GM18499 (cell line): ENCODE measurements around the gene RTBDN.

Source experiments
- ATAC-seq: cut with Tn5 transposase; IDR thresholded peaks from one replicate; pipeline ENCODE4 v1.9.1; 2021; ENCODE audit warnings: moderate number of reproducible peaks; ENCODE audit not compliant: insufficient read depth, unreplicated experiment

RTBDN gene

GRCh38 chr19:12794196-12794941, 40.0 kb downstream of the RTBDN start:
- no peak for ATAC-seq

- ATAC-seq = no peak
Observed at GRCh38 chr19:12793290-12794195, 40.8 kb downstream of the RTBDN start.

- ATAC-seq = no peak
Observed at GRCh38 chr19:12792853-12793289, 41.5 kb downstream of the RTBDN start.

- no peak for ATAC-seq
Observed at GRCh38 chr19:12792051-12792852, 42.1 kb downstream of the RTBDN start.

GRCh38 chr19:12791345-12792050, 42.9 kb downstream of the RTBDN start, which contains the start of gene JUNB:
JUNB (plus strand) TSS chr19:12791486; CDS start chr19:12791772, 286 bp downstream.
- ATAC-seq = no peak

GRCh38 chr19:12790628-12791344, 43.6 kb downstream of the RTBDN start:
- ATAC-seq = no peak

GRCh38 chr19:12789904-12790619, 44.3 kb downstream of the RTBDN start:
- no peak for ATAC-seq

GRCh38 chr19:12789098-12789903, 45.1 kb downstream of the RTBDN start:
- no peak for ATAC-seq

GRCh38 chr19:12788682-12789097, 45.7 kb downstream of the RTBDN start:
- no peak for ATAC-seq

GRCh38 chr19:12788042-12788681, 46.2 kb downstream of the RTBDN start:
- ATAC-seq = no peak

- no peak for ATAC-seq
Observed at GRCh38 chr19:12787458-12787857, 46.9 kb downstream of the RTBDN start.

GRCh38 chr19:12786952-12787351, 47.4 kb downstream of the RTBDN start:
- ATAC-seq = no peak

- ATAC-seq = no peak
Observed at GRCh38 chr19:12786141-12786870, 48.1 kb downstream of the RTBDN start.

GRCh38 chr19:12785431-12786031, 48.8 kb downstream of the RTBDN start:
- no peak for ATAC-seq

- no peak for ATAC-seq
Observed at GRCh38 chr19:12784871-12785430, 49.4 kb downstream of the RTBDN start.

- no peak for ATAC-seq
Observed at GRCh38 chr19:12784394-12784870, 49.9 kb downstream of the RTBDN start.
